Stimulated activated CD8-positive, alpha-beta memory T cell treated with anti-CD3 and anti-CD28 coated beads, Interleukin-12 subunit alpha, Interleukin-12 subunit beta, amount 100 ng/mL, for 1 hour (primary cell): ENCODE data around the gene SLC39A3.

Experiments
- DNase-seq: peaks from one replicate; pipeline ENCODE4 v3.0.0-alpha.2; 2020; ENCODE audit warnings: low read depth

Gene SLC39A3

DNA sequence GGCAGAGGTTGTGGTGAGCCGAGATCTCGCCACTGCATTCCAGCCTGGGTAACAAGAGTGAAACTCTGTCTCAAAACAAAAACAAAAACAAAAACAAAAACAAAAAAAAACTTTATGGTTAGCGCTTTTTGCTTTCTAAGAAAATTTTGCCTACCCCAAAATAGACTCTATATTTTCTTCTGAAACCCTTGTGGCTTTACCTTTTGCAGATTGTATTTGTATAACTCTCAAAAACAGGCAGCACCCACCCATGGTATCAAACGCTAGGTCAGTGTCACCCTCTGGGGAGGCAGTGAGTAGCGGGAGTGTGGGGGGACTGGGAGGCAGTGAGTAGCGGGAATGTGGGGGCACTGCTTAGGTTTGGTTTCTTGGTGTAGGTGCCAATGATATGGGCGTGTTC lies 7.5 kb upstream of the SLC39A3 start:
- no peak for DNase-seq

- no peak for DNase-seq
Measured at GRCh38 chr19:2744113-2744512, 4.3 kb upstream of the SLC39A3 start.

- no peak for DNase-seq
Measured at GRCh38 chr19:2743099-2743498, 3.3 kb upstream of the SLC39A3 start.

- DNase-seq: no peak
Measured at GRCh38 chr19:2740314-2740656, 468 bp upstream of the SLC39A3 start.

GRCh38 chr19:2736550-2737190 lies 3.1 kb downstream of the SLC39A3 start:
- DNase-seq: no peak

DNA sequence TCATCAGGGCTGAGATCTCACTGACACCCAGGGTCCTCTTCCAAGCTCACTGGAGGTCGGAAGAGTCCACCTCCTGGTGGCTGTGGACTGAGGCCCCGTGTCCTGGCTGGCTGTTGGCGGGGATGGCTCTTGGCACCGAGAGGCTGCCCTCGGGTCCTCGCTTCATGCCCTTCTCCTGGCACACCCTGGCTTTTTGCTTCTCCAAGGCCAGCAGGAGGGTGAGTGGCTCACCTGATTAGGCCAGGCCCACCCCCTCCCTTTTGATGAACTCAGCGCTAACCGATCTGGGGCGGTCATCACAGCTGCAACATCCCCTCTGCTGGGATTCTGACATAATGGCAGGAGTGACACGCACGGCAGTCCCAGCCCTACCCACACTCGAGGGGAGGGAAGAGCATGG lies 4.4 kb downstream of the SLC39A3 start:
- DNase-seq: no peak

GRCh38 chr19:2734589-2735288 lies 5.1 kb downstream of the SLC39A3 start:
- no peak for DNase-seq

- DNase-seq: no peak
Measured at GRCh38 chr19:2733930-2734588, 5.8 kb downstream of the SLC39A3 start.

DNA sequence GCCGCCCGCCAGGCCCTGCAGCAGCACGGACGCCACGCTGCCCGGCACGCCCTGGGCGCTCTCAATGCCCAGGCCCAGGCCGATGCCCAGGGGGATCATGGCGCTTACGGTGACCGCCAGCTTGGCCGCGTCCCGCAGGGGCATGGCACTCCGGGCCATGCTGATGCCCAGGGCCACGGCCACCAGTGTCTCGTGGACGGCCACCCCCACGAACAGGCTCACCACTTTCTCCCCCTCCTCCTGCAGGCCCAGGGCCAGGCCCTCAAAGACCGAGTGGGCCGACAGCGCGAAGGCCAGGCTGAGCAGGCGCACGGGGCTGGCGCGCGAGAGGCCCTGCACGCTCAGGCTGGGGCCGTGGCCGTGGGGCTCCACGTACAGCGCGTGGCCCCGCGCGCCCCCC lies 6.9 kb downstream of the SLC39A3 start:
- no peak for DNase-seq

GRCh38 chr19:2732157-2732725 lies 7.6 kb downstream of the SLC39A3 start:
- no peak for DNase-seq

DNA sequence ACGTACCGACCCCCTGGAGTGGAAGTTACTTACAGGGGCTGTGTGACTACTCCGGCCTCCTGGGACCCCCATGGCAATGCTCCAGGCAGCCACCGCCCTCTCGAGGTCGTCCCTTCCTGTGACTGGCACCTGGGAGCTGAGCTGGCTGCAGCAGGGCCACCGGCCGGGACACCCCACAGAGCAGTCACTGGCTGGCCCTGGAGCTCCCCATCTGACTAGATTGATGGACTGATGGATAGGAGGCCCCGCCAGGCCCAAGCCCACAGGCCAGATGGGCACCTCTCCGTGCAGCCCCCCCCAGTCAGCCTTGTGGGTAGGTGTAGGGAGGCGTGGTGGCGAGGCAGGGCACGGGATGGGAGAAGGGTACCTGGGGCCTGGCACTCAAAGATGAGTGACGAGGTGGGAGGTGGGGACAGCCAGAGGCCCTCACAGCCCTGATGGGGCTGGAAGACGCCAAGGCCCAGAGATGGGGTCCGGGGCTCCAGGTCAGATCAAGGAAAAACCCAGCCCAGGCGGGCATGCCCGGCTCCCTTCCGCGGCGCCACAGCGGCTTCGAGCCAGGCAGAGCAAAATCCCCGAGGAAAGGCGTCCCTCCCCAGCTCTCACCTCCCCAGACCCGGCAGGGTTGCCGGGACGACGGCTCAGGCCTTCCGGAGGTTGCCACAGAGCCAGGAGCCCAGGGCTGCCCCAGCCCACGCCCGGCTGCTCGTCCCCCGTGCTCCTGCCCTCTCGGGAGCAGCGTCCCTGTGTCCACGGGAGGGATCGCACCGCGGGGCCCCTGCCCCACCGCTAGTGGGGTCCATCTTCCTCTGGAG lies 8.4 kb downstream of the SLC39A3 start:
- no peak for DNase-seq

DNA sequence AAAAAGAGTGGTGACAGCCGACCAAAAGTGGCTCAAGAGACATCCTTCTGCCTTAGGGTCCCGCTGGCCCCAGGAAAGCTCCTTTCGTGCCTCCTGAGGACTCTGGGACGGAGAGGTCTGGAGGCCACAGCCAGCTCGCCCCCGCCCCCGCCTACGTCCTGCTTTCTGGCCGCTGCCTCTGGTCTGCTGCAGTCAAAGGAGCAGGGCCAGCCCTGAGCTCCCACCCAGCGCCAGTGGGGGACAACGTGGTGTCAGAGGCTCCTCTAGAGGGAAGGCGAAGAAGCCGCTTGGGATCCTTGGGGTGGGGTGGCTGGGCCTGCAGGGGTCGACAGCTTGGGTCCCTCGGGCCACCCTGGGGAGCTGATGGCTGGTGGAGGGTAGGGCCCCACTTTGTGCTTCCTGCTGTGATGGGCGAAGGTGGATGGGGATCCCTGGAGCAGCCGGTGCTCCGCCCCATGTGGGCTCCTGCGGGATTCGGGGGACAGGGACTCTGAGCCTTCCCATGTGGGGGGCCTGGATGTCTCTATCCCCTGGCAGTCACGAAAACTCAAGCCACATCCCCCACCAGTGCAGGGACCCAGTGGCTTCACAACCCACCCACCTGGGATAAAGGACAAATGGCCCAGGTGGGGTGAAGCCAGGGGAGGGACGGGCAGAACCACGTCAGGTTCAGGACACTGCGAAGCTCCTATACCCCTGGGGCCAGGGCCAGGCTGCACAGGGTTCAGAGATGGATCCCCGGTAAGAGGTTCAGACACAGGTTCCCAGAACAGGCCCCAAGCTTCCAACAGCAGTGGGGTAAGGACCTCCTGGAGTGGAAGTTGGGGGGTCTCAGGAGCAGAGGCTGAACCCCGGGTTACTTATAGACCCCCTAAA lies 9.6 kb downstream of the SLC39A3 start:
- DNase-seq: no peak

GRCh38 chr19:2728783-2729387 lies 10.9 kb downstream of the SLC39A3 start:
- no peak for DNase-seq

DNA sequence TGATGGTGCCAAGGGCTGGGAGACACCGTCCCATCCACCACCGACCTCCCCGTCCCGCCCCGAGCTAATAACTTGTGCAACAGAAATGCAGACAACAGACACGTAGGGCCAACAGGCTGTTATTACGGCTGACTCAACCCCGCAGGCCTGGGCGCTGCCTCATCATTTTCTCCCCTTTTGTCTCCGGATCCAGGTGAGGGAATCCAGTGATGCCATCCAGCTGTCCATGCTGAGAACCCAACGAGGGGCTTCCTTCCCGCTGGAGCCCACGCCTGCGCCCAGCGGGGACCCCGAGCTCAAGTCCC lies 12.2 kb downstream of the SLC39A3 start:
- no peak for DNase-seq

DNA sequence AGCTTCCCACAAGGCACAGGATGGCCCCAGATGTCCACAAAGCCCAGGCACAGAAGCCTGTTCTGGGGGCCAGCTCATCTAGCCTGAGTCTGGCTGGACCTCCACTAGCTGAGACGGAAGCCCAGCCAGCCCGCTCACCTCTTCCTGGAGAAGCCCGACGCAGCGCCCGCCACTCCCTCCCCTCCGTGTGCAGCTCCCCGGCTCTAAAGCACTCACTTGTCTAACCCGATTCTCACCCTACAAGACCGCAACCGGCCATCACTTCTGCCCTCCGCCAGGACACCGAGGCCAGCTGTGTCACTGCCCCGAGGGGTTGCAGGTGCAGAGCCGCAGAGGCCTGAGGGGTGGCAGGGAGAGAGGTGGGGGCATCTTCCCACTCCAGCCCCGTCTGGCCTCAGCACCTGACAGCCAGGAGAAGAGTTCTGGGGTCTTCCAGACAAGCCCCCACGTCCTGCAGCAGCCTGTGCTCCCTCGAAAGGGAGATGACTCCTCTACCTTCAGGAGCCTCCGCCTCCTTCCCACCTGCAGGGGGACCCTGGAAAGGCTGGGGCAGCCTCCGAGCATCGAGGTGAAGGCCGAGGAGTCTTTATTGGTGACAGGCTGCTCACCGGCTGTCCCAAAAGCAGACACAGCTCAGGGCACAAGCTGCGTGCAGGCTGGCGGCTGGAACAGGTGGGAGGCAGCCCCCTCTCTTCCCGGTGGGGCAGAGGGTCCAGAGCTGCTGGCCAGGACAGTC lies 12.7 kb downstream of the SLC39A3 start:
- DNase-seq: no peak

GRCh38 chr19:2726160-2726855 lies 13.5 kb downstream of the SLC39A3 start:
- no peak for DNase-seq

- no peak for DNase-seq
Measured at GRCh38 chr19:2724148-2724557, 15.7 kb downstream of the SLC39A3 start.

- no peak for DNase-seq
Measured at GRCh38 chr19:2723747-2724146, 16.1 kb downstream of the SLC39A3 start.

DNA sequence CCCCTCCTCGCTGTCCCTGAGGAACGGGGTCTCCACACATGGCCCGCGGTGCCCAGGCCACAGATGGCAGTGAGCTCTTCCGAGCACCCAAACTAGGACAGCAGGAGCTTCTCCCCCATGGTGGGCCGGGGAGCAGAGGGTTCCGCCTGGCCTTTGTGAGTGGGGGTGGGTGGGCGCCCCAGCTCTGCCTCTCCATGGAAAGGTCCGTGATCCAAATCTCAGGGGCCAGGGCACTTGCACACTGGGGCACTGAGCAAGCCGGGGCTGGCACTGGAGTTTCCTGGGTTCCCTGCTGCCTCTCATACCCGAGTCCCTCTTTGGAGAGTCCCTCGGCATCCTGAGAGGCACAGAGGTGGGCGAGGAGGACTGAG lies 16.5 kb downstream of the SLC39A3 start:
- no peak for DNase-seq
